NCI-H146 treated with DMSO at 0.1 percent for 48 hours (cell line): ENCODE data around the gene CEP126.
"Not testable (repeated sequence)": the region's sequence is repeated elsewhere in the genome, so short reads cannot be mapped to it uniquely, and the experiment has no call there.

ENCODE experiments used
- DNase-seq: peaks from one replicate; lab custom pipeline; 2025; ENCODE audit not compliant: unreplicated experiment; lab: John Stamatoyannopoulos, UW

The CEP126 gene

GRCh38 chr11:101931692-101932091 is 16.9 kb downstream of the CEP126 start:
- no peak for DNase-seq

- DNase-seq = no peak
Observed at GRCh38 chr11:101940901-101941520, 26.2 kb downstream of the CEP126 start.

GRCh38 chr11:101944923-101945322 is 30.1 kb downstream of the CEP126 start:
- DNase-seq = no peak

GRCh38 chr11:101945448-101945847 is 30.6 kb downstream of the CEP126 start:
- DNase-seq = no peak

- no peak for DNase-seq
Observed at GRCh38 chr11:101949680-101950220, 34.9 kb downstream of the CEP126 start.

- DNase-seq = no peak
Observed at GRCh38 chr11:101955278-101955677, 40.5 kb downstream of the CEP126 start.

GRCh38 chr11:101955701-101956100 is 40.9 kb downstream of the CEP126 start:
- DNase-seq = no peak

GRCh38 chr11:101960231-101960630 is 45.4 kb downstream of the CEP126 start:
- no peak for DNase-seq

- not testable (repeated sequence) for DNase-seq
Observed at GRCh38 chr11:101964200-101964599, 49.4 kb downstream of the CEP126 start.

- no peak for DNase-seq
Observed at GRCh38 chr11:101974255-101974654, 59.4 kb downstream of the CEP126 start.

- DNase-seq = no peak
Observed at GRCh38 chr11:101974771-101975170, 60.0 kb downstream of the CEP126 start.

GRCh38 chr11:101975734-101976133 is 60.9 kb downstream of the CEP126 start:
- no peak for DNase-seq

- DNase-seq = no peak
Observed at GRCh38 chr11:101987370-101987769, 72.6 kb downstream of the CEP126 start.

- no peak for DNase-seq
Observed at GRCh38 chr11:101993172-101993571, 78.4 kb downstream of the CEP126 start.

- not testable (repeated sequence) for DNase-seq
Observed at GRCh38 chr11:101994052-101994469, 79.3 kb downstream of the CEP126 start.

- no peak for DNase-seq
Observed at GRCh38 chr11:101996111-101996510, 81.3 kb downstream of the CEP126 start.

GRCh38 chr11:102001657-102002338 is 87.0 kb downstream of the CEP126 start:
- no peak for DNase-seq

GRCh38 chr11:102004220-102004619 is 89.4 kb downstream of the CEP126 start:
- no peak for DNase-seq

- no peak for DNase-seq
Observed at GRCh38 chr11:102005306-102005705, 90.5 kb downstream of the CEP126 start.

- DNase-seq = no peak
Observed at GRCh38 chr11:102006835-102007566, 92.2 kb downstream of the CEP126 start.

- peak; percentile 10 for DNase-seq
Observed at GRCh38 chr11:102007567-102008437, 93.0 kb downstream of the CEP126 start.
